ENCODE results near the gene TMEM214.
A peak's percentile ranks its signal among the peaks of the same experiment; 100 is the strongest.
"Not testable (repeated sequence)": the region's sequence is repeated elsewhere in the genome, so short reads cannot be mapped to it uniquely, and the experiment has no call there.

The TMEM214 gene

GRCh38 chr2:27069961-27070618, 37.3 kb downstream of the TMEM214 start:
- no peak for DNase-seq (ENCODE audit: low read depth)

GRCh38 chr2:27070653-27071276, 38.0 kb downstream of the TMEM214 start:
- DNase-seq (ENCODE audit: low read depth) = no peak

- peak; percentile 87 for DNase-seq (ENCODE audit: low read depth)
Observed at GRCh38 chr2:27071277-27071989, 38.7 kb downstream of the TMEM214 start, which contains the start of gene OST4. TSS of gene OST4 (minus strand) at chr2:27071654.

GRCh38 chr2:27071990-27072830, 39.4 kb downstream of the TMEM214 start:
- peak; percentile 23 for DNase-seq (ENCODE audit: low read depth)

GRCh38 chr2:27072920-27073319, 40.2 kb downstream of the TMEM214 start:
- no peak for DNase-seq (ENCODE audit: low read depth)

- DNase-seq (ENCODE audit: low read depth) = no peak
Observed at GRCh38 chr2:27073782-27074181, 41.0 kb downstream of the TMEM214 start.

- peak; percentile 21 for DNase-seq (ENCODE audit: low read depth)
Observed at GRCh38 chr2:27074738-27075565, 42.2 kb downstream of the TMEM214 start.

GRCh38 chr2:27075566-27075871, 42.8 kb downstream of the TMEM214 start:
- DNase-seq (ENCODE audit: low read depth) = not testable (repeated sequence)

GRCh38 chr2:27076323-27076722, 43.6 kb downstream of the TMEM214 start:
- no peak for DNase-seq (ENCODE audit: low read depth)

- no peak for DNase-seq (ENCODE audit: low read depth)
Observed at GRCh38 chr2:27077231-27077630, 44.5 kb downstream of the TMEM214 start.

GRCh38 chr2:27078267-27079194, 45.8 kb downstream of the TMEM214 start, which contains the start of gene EMILIN1:
TSS of gene EMILIN1 (plus strand) at chr2:27078615. CDS start at chr2:27079066, 451 bp downstream.
- DNase-seq (ENCODE audit: low read depth) = no peak

GRCh38 chr2:27079233-27080139, 46.7 kb downstream of the TMEM214 start:
- DNase-seq (ENCODE audit: low read depth) = no peak

GRCh38 chr2:27080140-27080469, 47.3 kb downstream of the TMEM214 start:
- DNase-seq (ENCODE audit: low read depth) = no peak

GRCh38 chr2:27080603-27080936, 47.8 kb downstream of the TMEM214 start:
- no peak for DNase-seq (ENCODE audit: low read depth)

GRCh38 chr2:27081984-27082772, 49.4 kb downstream of the TMEM214 start:
- DNase-seq (ENCODE audit: low read depth) = no peak

GRCh38 chr2:27082773-27083409, 50.1 kb downstream of the TMEM214 start:
- DNase-seq (ENCODE audit: low read depth) = no peak

GRCh38 chr2:27083410-27084296, 50.9 kb downstream of the TMEM214 start:
- no peak for DNase-seq (ENCODE audit: low read depth)

All from activated T-helper 9 cell treated with anti-CD3 and anti-CD28 coated beads, Interleukin-2, amount 50 U/mL, for 16 hours (primary cell).